ENCODE measurements around the gene MDFIC.

MDFIC gene

DNA sequence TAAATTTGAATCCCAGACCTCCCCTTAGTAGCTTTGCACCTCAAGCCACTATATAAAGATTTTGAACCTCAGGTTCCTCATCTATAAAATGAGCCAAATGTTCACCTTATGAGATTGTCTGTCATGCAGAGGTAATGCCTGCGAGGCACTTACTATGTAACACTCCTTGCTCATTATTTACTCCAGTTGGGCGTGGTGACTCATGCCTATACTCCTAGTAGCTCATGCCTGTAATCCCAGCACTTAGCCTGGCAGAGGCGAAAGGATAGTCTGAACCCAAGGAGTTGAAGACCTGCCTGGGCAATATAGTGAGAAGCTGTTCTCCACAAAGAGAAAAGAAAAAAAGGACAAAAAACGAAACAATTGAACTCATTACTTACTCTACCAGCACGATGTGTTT lies 82.2 kb downstream of the MDFIC start:
- DNase-seq, result no peak

DNA sequence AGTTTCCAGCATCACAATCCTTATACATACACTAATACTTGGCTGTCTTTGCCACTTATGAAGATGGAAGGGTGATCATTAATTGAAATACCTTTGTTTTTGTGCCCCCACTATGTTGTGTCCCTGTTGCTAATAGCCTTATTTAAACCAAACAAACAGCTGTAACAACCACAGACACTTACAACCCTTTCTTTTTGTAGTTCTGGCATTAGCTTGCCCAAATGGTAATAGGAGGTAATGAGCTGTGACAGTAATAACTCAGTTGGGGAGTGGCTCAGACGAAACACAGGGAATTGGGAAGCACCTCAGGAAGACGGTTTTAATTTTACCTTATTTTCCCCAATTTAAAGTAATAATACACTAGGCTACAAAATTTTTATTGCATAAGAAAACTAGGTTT lies 83.4 kb downstream of the MDFIC start:
- DNase-seq, result no peak

DNA sequence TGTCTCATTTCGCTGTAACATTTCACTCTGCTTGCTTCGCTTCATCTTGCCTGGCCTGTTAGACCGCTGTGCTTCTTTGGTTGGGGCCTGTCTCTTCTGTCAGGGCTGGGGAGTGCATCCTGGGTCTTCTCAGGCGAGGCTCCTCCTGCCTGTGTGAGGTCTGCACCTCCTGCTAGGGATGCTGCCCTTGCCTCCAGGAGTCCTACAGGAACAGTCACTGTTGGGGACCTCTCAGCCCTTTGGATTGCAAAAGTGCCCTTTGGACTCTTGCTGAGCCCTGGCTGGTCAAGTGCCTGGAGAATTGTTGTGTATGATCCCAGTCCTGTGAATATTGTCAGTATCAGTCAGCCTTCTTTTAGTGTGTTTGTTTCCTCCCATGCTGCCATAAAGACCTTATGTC lies 84.1 kb downstream of the MDFIC start:
- DNase-seq, result no peak

DNA sequence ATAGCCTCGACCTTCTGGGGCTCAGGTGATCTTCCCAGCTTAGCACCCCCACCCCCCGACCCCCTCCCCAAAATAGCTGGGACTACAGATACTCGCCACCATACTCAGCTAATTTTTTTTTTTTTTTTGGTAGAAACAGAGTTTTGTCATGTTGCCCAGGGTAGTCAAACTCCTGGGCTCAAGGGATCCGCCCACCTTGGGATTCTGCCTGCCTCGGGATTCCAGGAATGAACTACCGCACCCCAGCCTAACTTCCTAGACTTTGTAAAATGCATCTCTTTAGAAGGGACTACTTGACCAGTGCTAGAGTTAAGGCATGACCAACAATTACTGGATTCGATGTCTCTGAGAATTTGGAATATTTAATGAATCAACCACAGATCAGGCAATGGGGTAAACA lies 85.9 kb downstream of the MDFIC start:
- no peak for DNase-seq

DNA sequence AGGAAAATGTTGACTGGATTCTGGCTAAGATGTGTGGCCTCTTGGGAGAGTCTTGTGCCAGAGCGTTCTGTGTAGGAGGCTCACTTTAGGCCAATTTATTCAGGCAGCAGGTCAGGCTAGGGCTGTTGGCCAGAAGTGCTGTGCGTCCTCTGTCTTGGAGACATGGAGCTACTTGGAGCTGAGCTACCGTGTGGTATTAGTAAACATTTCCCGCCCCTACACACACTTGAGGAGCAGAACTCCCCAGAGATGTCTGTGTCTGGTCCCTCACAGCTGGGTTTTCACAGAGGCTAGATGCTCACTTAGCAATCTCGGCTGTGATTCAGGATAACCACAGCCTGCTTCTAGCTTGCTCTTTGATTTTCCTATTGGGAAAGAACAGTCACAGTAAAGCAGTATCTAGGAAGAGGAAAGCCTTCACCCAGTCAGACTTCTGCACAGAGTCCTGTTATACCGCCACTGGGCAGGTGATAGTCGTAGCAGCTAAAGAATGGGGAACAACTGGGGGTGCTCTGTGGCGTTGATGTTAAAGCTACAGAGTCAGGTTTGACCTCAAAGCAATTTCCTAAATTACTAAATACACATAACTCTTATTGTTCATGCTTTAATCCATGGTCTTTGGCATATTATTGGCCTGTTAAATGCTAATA lies 86.7 kb downstream of the MDFIC start:
- DNase-seq, result peak in 1 of 5 experiments; percentile 18

DNA sequence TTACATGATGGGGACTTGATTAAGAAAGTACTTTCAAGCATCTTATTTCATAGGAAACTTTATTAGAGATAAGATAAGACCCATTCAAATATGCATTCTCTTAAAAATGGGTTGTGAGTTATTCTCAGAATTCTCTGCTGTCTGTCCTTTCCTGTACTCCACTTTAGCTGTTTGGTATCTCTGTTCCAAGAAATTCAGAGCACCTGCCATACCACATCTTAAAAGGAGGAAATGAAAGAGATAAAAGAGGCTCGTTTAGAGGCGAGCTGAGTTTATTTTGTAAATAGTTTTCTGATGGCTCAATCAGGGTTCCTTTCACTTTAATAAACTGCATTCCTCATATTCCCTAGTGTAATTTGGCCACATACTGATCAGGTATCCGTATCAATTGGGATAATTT lies 87.2 kb downstream of the MDFIC start:
- peak in 1 of 5 experiments; percentile 77 for DNase-seq

DNA sequence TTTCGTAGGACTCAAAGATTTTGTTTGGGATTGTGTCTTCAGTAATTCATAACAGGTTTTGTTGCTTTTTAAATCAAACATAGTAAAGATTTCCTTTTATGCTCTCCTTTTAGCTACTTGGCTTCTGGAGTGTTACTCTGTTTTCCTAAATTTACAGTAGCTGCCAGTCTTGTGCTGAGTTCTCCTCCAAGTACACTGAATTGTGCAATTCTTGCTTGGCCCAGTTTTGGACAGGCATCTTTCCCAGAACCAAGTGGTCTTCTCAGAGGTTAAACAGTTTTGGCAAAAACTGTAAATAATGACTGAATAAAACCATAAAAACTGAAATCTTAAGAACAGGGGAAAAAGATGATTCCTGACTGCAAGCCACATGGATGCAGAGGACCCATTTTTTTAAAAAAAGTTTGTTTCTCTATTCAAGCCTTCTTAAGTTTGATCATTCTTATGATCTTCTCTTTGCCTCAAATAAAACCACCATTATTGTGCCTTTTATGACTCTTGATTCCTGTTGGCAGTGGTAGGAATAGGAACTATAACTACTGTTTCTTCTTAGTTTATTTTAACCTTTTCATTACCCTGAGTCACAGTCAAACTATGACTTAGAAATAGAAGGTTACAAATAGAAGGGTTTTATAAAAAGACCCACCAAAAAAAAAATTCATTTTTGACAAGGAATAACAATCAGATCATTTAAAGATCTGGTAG lies 88.0 kb downstream of the MDFIC start:
- peak in 1 of 5 experiments; percentile 46 for DNase-seq

DNA sequence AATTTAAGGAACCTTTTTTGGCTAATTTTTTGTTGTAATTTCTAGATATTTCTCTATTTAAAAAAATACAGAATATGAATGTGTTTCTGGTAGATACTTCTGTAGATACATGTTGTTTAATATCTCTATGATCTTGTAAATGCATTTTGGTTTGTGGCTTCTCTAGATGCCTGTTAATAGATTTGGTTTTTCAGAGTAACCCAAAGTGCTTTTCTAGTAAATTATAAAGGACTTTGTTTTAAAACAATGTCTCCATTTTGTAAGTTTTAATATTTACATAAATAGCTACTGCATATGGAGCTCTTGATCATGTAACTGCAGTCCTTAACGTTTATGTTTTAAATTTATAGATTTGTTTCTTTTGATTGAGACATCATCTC lies 88.5 kb downstream of the MDFIC start:
- peak in 1 of 5 experiments; percentile 78 for DNase-seq

DNA sequence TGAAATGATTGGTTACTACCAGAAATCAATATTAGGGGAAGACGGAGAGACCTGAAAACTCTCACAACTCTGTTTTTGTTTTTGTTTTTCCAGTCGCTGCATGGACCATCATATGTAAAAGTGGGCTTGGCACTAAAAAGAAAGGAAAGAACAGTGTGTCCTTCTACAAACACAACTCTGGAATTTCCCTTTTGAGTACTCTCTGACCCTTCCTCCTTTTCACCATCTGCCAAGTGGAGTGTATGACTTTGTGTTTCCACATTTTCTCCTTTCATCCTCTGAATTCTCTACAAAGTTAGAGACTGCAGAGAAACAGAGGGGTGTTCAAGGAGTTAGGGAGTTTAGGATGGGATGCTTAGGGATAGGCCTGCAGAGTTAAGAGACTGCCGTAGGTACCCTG lies 92.0 kb downstream of the MDFIC start:
- DNase-seq, result no peak

DNA sequence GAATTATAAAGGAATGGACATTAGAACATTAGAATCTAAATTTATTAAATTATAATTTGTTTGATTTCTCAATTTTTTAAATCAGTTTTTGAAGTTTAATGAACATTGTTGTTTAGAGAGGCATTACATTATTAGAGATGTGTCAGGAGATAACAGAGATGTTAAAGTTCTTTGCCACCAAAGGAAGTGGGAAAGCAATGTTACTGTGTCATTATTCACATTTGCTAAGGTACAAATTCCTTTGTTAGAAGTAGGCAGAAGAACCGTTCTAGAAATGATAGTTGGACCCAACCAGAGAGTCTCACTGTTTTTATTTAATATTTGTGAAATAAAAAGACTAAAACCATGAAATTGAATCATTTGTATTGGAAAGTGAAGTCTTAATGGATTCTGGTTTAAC lies 92.9 kb downstream of the MDFIC start:
- DNase-seq, result peak in 1 of 5 experiments; percentile 31

DNA sequence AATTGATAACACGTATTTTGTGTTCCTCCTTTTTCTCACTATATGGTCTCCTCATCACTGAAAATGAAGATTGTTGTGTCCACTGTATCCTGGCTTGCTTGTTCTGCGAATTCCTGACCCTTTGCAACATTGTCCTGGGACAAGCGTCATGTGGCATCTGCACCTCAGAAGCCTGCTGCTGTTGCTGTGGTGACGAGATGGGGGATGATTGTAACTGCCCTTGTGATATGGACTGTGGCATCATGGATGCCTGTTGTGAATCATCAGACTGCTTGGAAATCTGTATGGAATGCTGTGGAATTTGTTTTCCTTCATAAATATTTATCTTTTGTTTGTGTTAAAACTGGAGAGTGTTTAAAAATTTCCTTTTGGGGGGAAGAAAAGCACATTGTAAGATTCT lies 93.7 kb downstream of the MDFIC start:
- no peak for DNase-seq

DNA sequence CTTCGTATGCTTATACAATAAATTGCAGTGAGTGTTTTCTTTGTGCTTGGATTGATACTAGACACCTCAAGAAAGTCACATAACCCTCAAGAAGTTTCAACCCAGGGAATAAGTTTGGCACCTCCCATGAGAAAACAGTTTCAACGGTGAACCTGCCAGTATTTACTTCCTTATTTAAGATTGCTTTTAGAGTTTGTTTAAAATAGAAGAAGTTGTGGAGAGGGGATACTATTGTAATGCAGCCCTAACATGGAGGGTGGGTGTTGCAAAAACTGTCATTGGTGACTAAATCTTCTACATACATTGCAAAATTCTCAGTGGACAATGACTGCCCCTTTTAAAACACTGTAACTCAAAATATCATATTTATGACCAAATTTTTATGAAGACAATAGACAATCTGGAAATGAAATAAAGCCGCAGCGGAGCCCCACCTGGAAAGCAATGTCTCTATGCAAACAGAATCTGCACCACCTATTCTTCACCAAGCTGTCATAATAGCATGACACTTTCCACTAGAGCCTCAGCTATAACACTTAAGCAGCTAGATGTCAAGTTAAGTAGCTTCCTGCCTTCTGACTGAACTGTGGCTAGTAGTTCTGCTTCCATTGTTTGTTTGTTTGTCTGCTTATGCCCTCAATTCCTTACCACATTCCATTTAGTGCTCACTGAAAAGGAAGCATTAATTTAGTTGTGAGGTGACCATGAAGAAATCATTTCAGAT lies 98.2 kb downstream of the MDFIC start:
- no peak for DNase-seq

DNA sequence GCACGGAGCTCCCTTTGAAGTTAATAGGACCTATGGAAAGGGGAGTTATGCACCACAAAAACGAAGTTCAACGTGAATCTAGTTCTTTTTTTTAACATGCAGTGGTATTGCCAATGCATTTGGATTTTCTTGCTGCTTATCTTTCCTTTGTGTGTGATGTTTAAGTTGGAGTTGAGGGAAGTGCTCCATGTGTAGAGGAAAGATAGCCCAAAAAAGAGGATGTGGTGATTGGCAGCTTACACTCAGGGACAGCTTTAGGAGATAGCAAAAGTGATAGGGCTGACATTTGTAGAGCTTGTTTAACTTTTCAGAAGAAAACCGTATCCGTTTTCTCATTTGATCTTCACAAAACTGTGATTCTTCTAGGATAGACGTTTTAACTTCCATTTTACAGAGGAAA lies 101.3 kb downstream of the MDFIC start:
- DNase-seq, result no peak

DNA sequence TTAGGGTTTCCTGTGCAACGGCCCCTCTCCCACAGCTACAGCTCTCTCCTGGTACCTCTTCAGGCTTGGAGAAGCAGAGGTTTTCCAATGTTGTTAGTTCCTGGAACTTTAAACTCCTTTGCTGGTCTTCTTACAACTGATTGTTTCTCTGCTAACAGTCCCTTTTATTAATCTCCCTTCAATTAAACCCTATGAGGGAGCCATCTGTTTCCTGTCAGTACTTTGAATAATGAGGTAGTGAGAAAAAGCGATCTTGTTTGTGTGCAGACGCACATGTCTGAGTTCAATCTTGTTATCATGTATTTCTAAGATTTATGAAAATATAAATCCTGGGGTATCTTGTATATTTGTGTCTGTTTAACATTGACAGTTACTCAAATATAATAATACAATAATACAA lies 102.4 kb downstream of the MDFIC start:
- no peak for DNase-seq

DNA sequence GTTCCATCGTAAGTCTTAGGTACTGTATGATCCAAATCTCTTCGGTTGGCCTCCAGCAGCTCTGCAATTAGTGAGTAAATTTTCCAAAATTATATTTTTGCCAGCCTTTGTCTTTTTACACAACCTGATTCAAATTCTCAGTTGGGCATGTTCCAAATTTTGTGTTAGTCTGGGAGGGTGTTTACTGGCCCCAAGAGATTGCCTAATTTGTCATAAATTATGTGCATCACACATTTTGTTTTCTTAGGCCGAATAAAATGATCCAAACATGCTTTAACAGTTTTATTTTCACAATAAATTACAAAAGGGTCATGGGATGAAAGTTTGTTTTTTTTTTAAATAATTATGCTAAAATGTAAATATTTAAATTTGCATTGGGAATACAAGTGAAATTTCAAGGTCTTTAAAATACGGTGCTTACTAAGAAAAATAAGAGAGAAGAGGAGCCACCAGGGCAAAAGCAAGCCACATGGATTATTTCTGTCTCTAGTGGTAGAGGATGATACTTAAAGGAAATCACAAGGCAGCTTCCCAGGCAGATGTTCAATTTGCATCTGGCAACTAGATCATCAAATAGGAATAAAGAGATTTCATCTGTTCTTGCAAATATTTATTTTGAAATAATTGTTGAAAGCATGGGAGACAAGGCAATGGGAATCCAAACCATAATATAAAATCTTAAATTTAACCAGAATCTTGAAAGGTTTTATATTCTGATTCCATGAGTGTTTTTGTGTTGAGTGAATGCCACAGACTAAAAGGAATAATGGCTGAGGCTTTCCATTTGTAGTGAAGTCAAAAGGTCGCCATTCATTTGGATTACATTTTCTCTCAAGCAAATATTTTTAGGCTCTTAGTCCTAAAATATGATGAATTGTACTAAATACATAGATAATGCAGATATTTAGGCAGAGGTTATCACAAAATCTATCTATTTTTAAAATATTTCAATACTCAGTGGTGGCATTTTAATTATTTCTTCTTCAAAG lies 111.1 kb downstream of the MDFIC start:
- no peak for DNase-seq

DNA sequence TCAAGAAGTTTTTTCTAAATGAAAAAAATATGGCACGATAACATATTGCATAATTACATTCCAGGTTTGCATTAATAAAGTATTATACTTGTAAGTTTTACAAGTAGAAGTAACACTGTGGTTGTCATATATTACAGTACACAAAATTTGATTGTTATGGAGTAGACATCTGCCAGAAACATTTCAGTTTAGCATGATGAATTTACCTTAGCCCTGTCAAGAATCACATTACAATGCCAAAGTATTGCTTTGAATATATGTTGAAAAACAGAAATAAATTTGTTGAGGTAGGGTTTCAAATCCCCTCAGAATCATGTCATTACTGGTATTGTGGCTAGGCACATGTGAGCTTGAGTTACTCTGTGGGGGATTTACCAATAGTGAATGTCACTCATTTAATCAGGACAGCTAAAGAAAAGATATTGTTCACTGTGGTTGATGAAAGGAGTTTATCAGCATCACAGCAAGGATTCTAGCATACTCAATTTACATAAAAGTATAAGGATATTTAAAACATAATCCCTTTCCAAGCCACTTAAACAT lies 112.1 kb downstream of the MDFIC start:
- peak in 1 of 5 experiments; percentile 8 for DNase-seq

DNA sequence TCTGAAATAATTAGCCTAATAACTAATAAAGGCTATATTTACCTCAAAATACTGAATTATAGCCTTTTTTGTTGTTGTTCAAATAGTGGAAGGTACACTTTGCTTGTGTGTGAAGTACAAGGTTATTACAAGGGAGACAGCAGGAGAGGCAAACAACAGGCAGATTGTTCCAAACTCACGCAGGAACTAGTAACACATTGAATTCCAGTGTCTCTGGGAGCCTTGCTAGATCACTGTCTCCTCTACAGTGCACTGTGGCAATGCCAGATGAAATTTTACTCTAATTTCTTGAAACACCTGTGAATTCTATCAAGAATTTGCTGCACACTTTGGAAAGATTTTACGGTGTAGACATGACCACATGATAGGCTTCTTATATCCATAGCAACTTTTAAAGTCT lies 112.6 kb downstream of the MDFIC start:
- DNase-seq, result no peak

DNA sequence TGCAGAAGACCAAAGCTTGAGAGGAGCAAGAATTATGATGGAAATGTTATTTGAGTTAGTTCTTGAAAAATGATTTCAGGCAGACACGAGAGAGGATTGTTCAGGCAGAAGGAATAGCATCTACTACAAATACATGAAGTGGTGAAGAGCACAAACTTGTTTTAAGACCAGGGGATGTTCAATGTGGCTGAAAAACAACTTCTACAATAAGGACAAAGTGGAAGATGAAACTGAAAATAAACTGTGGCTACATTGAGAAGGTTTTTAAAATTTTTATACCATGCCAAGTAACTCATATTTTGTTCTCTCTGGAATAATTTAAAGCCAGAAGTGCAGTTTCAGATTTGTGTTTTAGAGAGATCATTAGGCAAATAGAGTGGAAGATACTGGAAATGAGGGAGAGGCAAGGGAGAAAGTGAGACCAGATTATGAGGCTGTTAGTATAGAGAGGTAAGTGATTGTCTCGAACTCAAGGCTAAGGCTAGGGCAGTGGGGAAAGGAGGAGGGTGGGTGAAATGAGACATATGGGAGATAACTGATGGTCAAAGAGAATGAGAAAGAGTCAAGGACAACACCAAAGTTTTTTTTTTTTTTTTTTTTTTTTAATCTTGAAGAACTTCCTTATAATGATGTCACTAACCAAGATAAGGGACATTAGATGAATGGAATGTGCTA lies 115.4 kb downstream of the MDFIC start:
- peak in 1 of 5 experiments; percentile 8 for DNase-seq

DNA sequence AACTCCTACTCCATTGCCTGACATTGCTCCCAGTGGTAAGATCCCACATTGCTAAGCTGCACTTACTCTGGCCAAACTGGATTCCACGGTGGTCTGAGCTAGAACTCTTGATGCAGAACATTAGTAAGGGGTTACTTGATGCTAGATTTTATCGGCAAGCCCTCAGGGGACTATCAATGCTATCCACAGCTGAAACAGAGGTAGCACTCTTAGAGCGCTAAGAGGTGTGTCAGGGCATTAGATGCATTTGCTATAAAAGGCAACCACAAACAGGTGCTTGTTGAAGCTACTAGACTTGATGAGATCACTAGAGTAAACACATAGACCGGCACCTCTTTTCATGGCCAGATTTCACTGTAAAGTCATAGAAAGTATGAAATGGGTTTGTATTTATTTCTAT lies 116.3 kb downstream of the MDFIC start:
- no peak for DNase-seq

DNA sequence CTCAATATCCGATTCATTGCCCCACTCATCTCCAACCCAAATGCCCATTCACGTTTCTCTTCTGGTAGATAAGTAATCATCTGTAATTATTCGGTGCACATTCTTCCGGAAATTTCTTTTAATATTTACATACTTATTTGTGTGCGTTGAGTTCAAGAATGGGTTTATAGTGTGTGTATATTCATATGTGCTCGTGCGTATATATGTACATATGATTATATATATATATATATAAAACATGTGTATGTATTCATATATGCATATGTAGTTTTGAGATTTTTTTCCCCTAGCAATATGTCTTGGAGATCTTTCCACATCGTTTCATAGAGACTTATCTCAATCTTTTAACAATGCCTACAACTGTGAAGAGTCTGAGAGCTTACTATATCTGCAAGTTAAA lies 118.2 kb downstream of the MDFIC start:
- DNase-seq, result no peak

DNA sequence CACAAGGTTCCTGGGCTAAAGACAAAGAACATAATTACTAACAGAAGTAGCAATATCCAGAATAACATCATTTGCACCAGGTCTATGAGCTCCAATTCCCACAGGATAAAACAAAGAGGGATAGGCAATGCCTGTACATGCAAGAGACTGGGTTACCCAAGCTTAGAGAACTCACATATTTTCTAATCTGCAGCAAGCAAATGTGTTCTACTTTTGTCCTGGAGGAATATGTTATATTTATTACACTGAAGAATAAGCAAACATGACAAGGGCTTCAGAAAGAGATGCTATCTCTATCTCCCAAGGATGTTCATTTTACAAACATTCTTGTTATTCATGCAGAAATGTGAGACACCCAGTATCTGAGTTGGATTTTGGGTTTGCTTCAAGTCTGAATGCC lies 118.6 kb downstream of the MDFIC start:
- no peak for DNase-seq

DNA sequence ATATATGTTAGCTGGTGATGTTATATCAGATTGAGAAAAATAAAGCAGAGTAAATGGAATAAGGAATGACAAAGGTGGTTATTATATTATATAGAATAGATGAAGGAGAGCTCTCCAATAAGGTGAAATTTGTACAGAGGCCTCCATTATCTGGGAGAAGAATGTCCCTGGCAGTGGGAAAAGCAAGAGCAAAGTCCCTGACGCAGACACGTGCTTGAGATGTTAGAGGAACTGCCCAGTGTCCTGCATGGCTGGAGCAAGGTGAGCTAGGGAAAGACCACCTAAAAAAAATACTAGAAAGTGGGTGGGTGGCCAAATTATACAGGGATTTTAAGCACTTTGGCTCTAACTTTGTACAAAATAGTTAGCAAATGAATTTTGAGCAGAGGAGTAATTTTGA lies 120.7 kb downstream of the MDFIC start:
- DNase-seq, result no peak

All from T-helper 2 cell (primary cell).